A549 treated with AZD9567 at 1 μM for 4 hours (cell line): ENCODE measurements around the gene TCF12. TPM values are rescaled to one million over a fixed set of nuclear protein-coding genes. Genes with fewer than 3 reads are reported as not detected.

Source experiments
- total RNA-seq: library from RNA; stranded (reverse); fragments of 200-300 nt; extraction: Qiagen RNA extraction; gene quantifications from 5 replicates; pipeline ENCODE4 v1.2.3, GENCODE V29; 2022; ENCODE audit not compliant: insufficient read depth

The TCF12 gene
- total RNA-seq: 27.3 to 39.7 TPM (median 35.8 TPM) in 5 replicates

DNA sequence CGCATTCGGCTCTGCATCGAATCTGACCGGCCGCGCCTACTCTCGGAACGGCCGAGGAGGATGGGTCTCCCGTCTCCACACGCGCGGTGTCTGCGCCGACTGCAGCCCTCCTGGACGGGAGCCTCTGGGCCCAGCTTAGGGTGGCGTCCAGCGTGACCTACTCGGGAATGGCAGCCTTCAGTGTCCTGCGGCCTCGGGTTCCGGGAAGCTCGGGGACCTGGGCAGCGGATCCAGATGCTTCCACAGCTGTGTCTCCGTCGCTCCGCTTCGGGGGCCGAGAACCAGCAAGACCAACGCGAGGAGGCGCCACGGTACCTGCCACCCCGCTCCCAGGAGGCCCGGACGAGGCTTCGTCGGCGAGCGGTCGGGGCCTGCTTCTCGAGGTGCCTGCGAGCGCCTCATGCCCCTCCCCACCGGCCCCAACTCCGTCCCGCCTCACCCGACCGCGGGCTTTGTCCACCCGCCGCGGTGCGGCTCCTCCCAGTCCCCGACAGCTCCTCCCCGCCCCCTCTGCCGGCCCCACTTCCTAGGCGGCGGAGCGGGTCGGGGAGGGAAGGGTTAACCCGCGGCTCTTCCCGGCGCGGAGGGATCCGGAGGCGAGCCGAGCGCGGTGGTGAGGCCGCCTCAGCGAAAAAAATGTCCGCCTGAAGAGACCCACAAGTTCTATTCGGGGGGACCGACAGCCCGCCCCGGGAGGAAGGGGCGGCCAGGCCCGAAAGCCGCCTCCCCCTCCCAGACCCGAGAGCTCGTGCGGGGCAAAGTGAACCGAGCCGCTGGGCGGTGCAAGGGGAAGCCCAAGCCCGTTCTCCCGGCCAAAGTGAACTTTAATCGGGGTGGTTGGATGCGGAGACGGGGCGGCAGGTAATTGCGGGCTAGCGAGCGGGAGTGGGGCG is at the start of gene TCF12:
TCF12 (plus strand) TSS at position 599 of the 893 bp plus-strand sequence. CDS start 1,270 bp downstream, outside the sequence.

Other genes with a start within 250 kb of the TCF12 start
- 11.7 to 15.2 TPM (median 13.6 TPM) in 5 replicates for gene ZNF280D, start 185.1 kb upstream of the TCF12 start, total RNA-seq